Measurements from ENCODE around the gene SUSD2. TPM values are rescaled to one million over a fixed set of nuclear protein-coding genes. Genes with fewer than 3 reads are reported as not detected.

The SUSD2 gene
- polyA plus RNA-seq, 1 donor (not counting 4 experiments of a cell fraction or from before 2014, with no cell fraction given): 0.01 TPM

GRCh38 chr22:24147666-24148065, 33.6 kb upstream of the SUSD2 start:
- peaks cover under 1% of the 10 kb centered on the region for H4K20me1 ChIP-seq (ENCODE audit: control insufficient read depth, extremely low read depth, insufficient read depth, low read length)
- dilution Hi-C loops (cut with MboI; ENCODE audit: extremely low pct_ligation_motif_present, low sequenced_read_pairs): no loop called here
- no peaks in the 10 kb centered on the region for H3K9me1 ChIP-seq (ENCODE audit: control insufficient read depth, extremely low read depth, insufficient read depth, low read length)
- no peak overlapping the region for H2AFZ ChIP-seq (ENCODE audit: control insufficient read depth, low read length)
- no peaks in the 10 kb centered on the region for H3K27me3 ChIP-seq (ENCODE audit: control insufficient read depth, extremely low read depth, insufficient read depth, low read length)
- H3K36me3 ChIP-seq (ENCODE audit: control insufficient read depth in 2 of 2, extremely low read depth in 1 of 2, insufficient read depth in 2 of 2, low read length in 2 of 2): peaks cover 7 to 12% of the 10 kb centered on the region in 2 experiments
- H3K9me3 ChIP-seq (ENCODE audit: control insufficient read depth, low read depth, low read length): no peaks in the 10 kb centered on the region
- FAIRE-seq (no peak), DNase-seq (ENCODE audit: low read depth, low spot score) (no peak)
- TF ChIP-seq CTCF (optimal IDR thresholded peaks at IDR 0.05 in 1 of 3, IDR thresholded peaks at IDR 0.05 in 1 of 3, conservative IDR thresholded peaks at IDR 0.05 in 1 of 3; ENCODE audit: extremely low read depth in 1 of 3, insufficient read depth in 2 of 3, low read length in 3 of 3) (no peak), EZH2 (IDR thresholded peaks at IDR 0.05; ENCODE audit: low read length) (no peak)
- no peak overlapping the region for H3K4me3 ChIP-seq (ENCODE audit: control insufficient read depth in 2 of 3, extremely low read depth in 1 of 3, insufficient read depth in 2 of 3, low read depth in 1 of 3, low read length in 3 of 3)
- no peak overlapping the region for H3K27ac ChIP-seq (ENCODE audit: control insufficient read depth, insufficient read depth, low read length)
- no peak overlapping the region for H3K4me2 ChIP-seq (ENCODE audit: control insufficient read depth, extremely low read depth, insufficient read depth, low read depth, low read length)
- H3K4me1 ChIP-seq (ENCODE audit: control insufficient read depth, extremely low read depth, insufficient read depth, low read length): no peaks in the 10 kb centered on the region
- no peaks in the 10 kb centered on the region for H3K79me2 ChIP-seq (ENCODE audit: control insufficient read depth, insufficient read depth, low read length)
- no peak overlapping the region for H3K9ac ChIP-seq (ENCODE audit: control insufficient read depth, extremely low read depth, insufficient read depth, low read length)

- Histone ChIP-seq H3K9me3 (ENCODE audit: control insufficient read depth, low read depth, low read length) (no peaks in the 10 kb centered on the region), H3K27ac (ENCODE audit: control insufficient read depth, insufficient read depth, low read length) (no peak overlapping the region), H3K4me2 (ENCODE audit: control insufficient read depth, extremely low read depth, insufficient read depth, low read depth, low read length) (no peak overlapping the region), H4K20me1 (ENCODE audit: control insufficient read depth, extremely low read depth, insufficient read depth, low read length) (no peaks in the 10 kb centered on the region), H2AFZ (ENCODE audit: control insufficient read depth, low read length) (no peak overlapping the region), H3K79me2 (ENCODE audit: control insufficient read depth, insufficient read depth, low read length) (no peaks in the 10 kb centered on the region), H3K9me1 (ENCODE audit: control insufficient read depth, extremely low read depth, insufficient read depth, low read length) (no peaks in the 10 kb centered on the region), H3K36me3 (ENCODE audit: control insufficient read depth in 2 of 2, extremely low read depth in 1 of 2, insufficient read depth in 2 of 2, low read length in 2 of 2) (peaks cover 7 to 12% of the 10 kb centered on the region in 2 experiments), H3K4me1 (ENCODE audit: control insufficient read depth, extremely low read depth, insufficient read depth, low read length) (no peaks in the 10 kb centered on the region), H3K4me3 (ENCODE audit: control insufficient read depth in 2 of 3, extremely low read depth in 1 of 3, insufficient read depth in 2 of 3, low read depth in 1 of 3, low read length in 3 of 3) (no peak overlapping the region), H3K9ac (ENCODE audit: control insufficient read depth, extremely low read depth, insufficient read depth, low read length) (no peak overlapping the region), H3K27me3 (ENCODE audit: control insufficient read depth, extremely low read depth, insufficient read depth, low read length) (no peaks in the 10 kb centered on the region)
- TF ChIP-seq CTCF (optimal IDR thresholded peaks at IDR 0.05 in 1 of 3, IDR thresholded peaks at IDR 0.05 in 1 of 3, conservative IDR thresholded peaks at IDR 0.05 in 1 of 3; ENCODE audit: extremely low read depth in 1 of 3, insufficient read depth in 2 of 3, low read length in 3 of 3): no peak
- TF ChIP-seq EZH2 (IDR thresholded peaks at IDR 0.05; ENCODE audit: low read length): no peak
- FAIRE-seq (no peak), DNase-seq (ENCODE audit: low read depth, low spot score) (no peak)
- dilution Hi-C loops (cut with MboI; ENCODE audit: extremely low pct_ligation_motif_present, low sequenced_read_pairs): no loop called here
Measured at GRCh38 chr22:24148266-24149197, 32.8 kb upstream of the SUSD2 start.

All from keratinocyte (primary cell).